A549 (cell line): ENCODE results near the gene OPRL1. TPM values are rescaled to one million over a fixed set of nuclear protein-coding genes. Genes with fewer than 3 reads are reported as not detected.

Experiments used
- ATAC-seq, 2 experiments: fragments of 200-7000 bp in 1 of 2; fragments of >200 bp in 1 of 2; cut with Nextera tagmentation in 1 of 2; cut with Tn5 transposase in 1 of 2; 3 replicates each; pipeline versions ENCODE4 v1.8.0 to v1.9.1; 2018 to 2020; ENCODE audit warnings: mild to moderate bottlenecking in 1 of 2, moderate library complexity in 1 of 2
- CTCF ChIA-PET: fragments of 300-600 bp; sonication (Branson Sonifier 250); formaldehyde crosslinking; extraction: SDS; loops from one replicate; lab custom pipeline; 2021; ENCODE audit warnings: antibody characterized with exemption, inconsistent platforms; lab: Yijun Ruan, JAX
- POLR2A ChIA-PET: fragments of 350-600 bp; formaldehyde crosslinking; extraction: SDS; loops from one replicate; lab custom pipeline; 2021; ENCODE audit warnings: antibody characterized with exemption, inconsistent platforms; lab: Yijun Ruan, JAX
- DNase-seq, 2 experiments: peaks; one replicate each; pipeline versions ENCODE4 v3.0.0 to v3.0.0-alpha.2; 2011 to 2016; ENCODE audit warnings: low read depth in 1 of 2, low spot score in 1 of 2
- FAIRE-seq: peaks from 2 replicates; lab custom pipeline; 2011; peaks lifted over from hg19 to GRCh38; lab: Jason Lieb, UNC
- H3K27ac ChIP-seq, 2 experiments: fragments of >200 bp; sonication (Bioruptor Twin); formaldehyde crosslinking; 3 replicates each; pipeline ENCODE4 v1.5.1; 2016 to 2017
- H3K4me1 ChIP-seq: fragments of >200 bp; sonication (Bioruptor Twin); formaldehyde crosslinking; 3 replicates; pipeline ENCODE4 v1.6.1; 2016
- H3K4me2 ChIP-seq: fragments of >200 bp; sonication (Bioruptor Twin); formaldehyde crosslinking; 3 replicates; pipeline ENCODE4 v1.6.1; 2016
- H3K4me3 ChIP-seq: fragments of >200 bp; sonication (Bioruptor Twin); formaldehyde crosslinking; 3 replicates; pipeline ENCODE4 v1.5.1; 2016
- H3K9me3 ChIP-seq: fragments of >200 bp; sonication (Bioruptor Twin); formaldehyde crosslinking; 3 replicates; pipeline ENCODE4 v1.6.1; 2016
- CBX2 ChIP-seq: fragments of 200-600 bp; sonication (generic); IDR thresholded peaks from 2 replicates; pipeline ENCODE4 v1.6.1; 2016; ENCODE audit warnings: low read depth, mild to moderate bottlenecking, borderline replicate concordance
- CBX8 ChIP-seq: fragments of 200-600 bp; sonication (generic); IDR thresholded peaks from 2 replicates; pipeline ENCODE4 v1.6.1; 2016
- CTCF ChIP-seq: fragments of >200 bp; sonication (Bioruptor Twin); formaldehyde crosslinking; IDR thresholded peaks from 3 replicates; pipeline ENCODE4 v1.5.1; 2016
- EP300 ChIP-seq, 2 experiments: fragments of >200 bp; sonication (Bioruptor Twin); formaldehyde crosslinking; IDR thresholded peaks; 2 replicates in 1 of 2; 3 replicates in 1 of 2; pipeline ENCODE4 v1.6.1; 2016 to 2017
- ESRRA ChIP-seq: fragments of 150-350 bp; IDR thresholded peaks from 2 replicates; pipeline ENCODE4 v1.6.1; 2014; ENCODE audit warnings: mild to moderate bottlenecking, low read length, borderline replicate concordance
- FOSL2 ChIP-seq, 2 experiments: fragments of 450-650 bp in 1 of 2; fragments of >200 bp in 1 of 2; sonication (Bioruptor Twin) in 1 of 2; formaldehyde crosslinking; IDR thresholded peaks; 2 replicates each; pipeline versions ENCODE4 v1.5.0 to v1.6.1; 2016 to 2020; ENCODE audit warnings: mild to moderate bottlenecking in 1 of 2, moderate library complexity in 1 of 2
- GATA3 ChIP-seq: IDR thresholded peaks from 2 replicates; pipeline ENCODE4 v1.6.1; 2012; ENCODE audit warnings: borderline replicate concordance
- HEYL ChIP-seq: fragments of 250-450 bp; sonication (Bioruptor Pico); IDR thresholded peaks from 2 replicates; pipeline ENCODE4 v1.8.0; 2021; ENCODE audit warnings: mild to moderate bottlenecking, moderate library complexity
- HOXB13 ChIP-seq: fragments of 250-450 bp; sonication (Bioruptor Pico); IDR thresholded peaks from 2 replicates; pipeline ENCODE4 v1.5.0; 2020; ENCODE audit warnings: low read depth, mild to moderate bottlenecking, moderate library complexity
- JUN ChIP-seq, 2 experiments: fragments of >200 bp; sonication (Bioruptor Twin); formaldehyde crosslinking; IDR thresholded peaks; 2 replicates in 1 of 2; 3 replicates in 1 of 2; pipeline ENCODE4 v1.6.1; 2016 to 2017
- KDM5A ChIP-seq: fragments of 200-600 bp; sonication (generic); IDR thresholded peaks from 2 replicates; pipeline ENCODE4 v1.6.1; 2016; ENCODE audit warnings: antibody characterized with exemption, mild to moderate bottlenecking
- MAZ ChIP-seq: fragments of 150-350 bp; IDR thresholded peaks from 2 replicates; pipeline ENCODE4 v1.6.1; 2014; ENCODE audit warnings: antibody characterized with exemption, low read depth, low read length, borderline replicate concordance
- MYC ChIP-seq: IDR thresholded peaks from 2 replicates; pipeline ENCODE4 v1.6.1; 2012; ENCODE audit warnings: mild to moderate bottlenecking, inconsistent platforms, low read length, improper control_type of control experiment, borderline replicate concordance
- NFE2L2 ChIP-seq: fragments of 150-350 bp; conservative IDR thresholded peaks from 2 replicates; pipeline ENCODE4 v1.6.1; 2014; ENCODE audit warnings: low read length
- NPAS2 ChIP-seq: fragments of 250-450 bp; sonication (Bioruptor Pico); IDR thresholded peaks from 2 replicates; pipeline ENCODE4 v1.8.0; 2022; ENCODE audit warnings: mild to moderate bottlenecking, moderate library complexity, borderline replicate concordance
- NR3C1 ChIP-seq: fragments of >200 bp; sonication (Bioruptor Twin); formaldehyde crosslinking; IDR thresholded peaks from 3 replicates; pipeline ENCODE4 v1.6.1; 2017
- RARB ChIP-seq: fragments of 250-450 bp; sonication (Bioruptor Pico); IDR thresholded peaks from 2 replicates; pipeline ENCODE4 v1.8.0; 2021; ENCODE audit warnings: mild to moderate bottlenecking, moderate library complexity
- RCOR1 ChIP-seq: fragments of 150-350 bp; IDR thresholded peaks from 2 replicates; pipeline ENCODE4 v1.6.1; 2014; ENCODE audit warnings: antibody characterized with exemption, low read length, low read depth
- SREBF2 ChIP-seq: fragments of 450-650 bp; IDR thresholded peaks from 2 replicates; pipeline ENCODE4 v1.6.1; 2014; ENCODE audit warnings: mild to moderate bottlenecking, moderate library complexity
- USF2 ChIP-seq: fragments of 450-650 bp; IDR thresholded peaks from 2 replicates; pipeline ENCODE4 v1.6.1; 2014; ENCODE audit warnings: antibody characterized with exemption
- ZC3H11A ChIP-seq: fragments of 450-650 bp; IDR thresholded peaks from 2 replicates; pipeline ENCODE4 v1.6.1; 2014; ENCODE audit warnings: antibody characterized with exemption, mild to moderate bottlenecking
- ZFP36 ChIP-seq: fragments of 450-650 bp; IDR thresholded peaks from 2 replicates; pipeline ENCODE4 v1.6.1; 2014; ENCODE audit warnings: borderline replicate concordance; ENCODE audit not compliant: partially characterized antibody
- WGBS: methylation state at CpG from one replicate; pipeline ENCODE4 v1.1.6; 2017; ENCODE audit errors: missing lambda C conversion rate; 5-methylcytosine and 5-hydroxymethylcytosine counted together
- polyA plus RNA-seq, 4 experiments: library from polyadenylated mRNA; depleted of rRNA in 3 of 4; stranded (reverse); fragments of >200 nt; fragmentation: RNase III in 1 of 4; extraction: RNeasy Plus Mini Kit Qiagen cat#74134 plus additional on column Dnase treatment in 1 of 4; gene quantifications; 2 replicates in 3 of 4; 3 replicates in 1 of 4; pipeline ENCODE4 v1.2.3, GENCODE V29; 2011 to 2017
- TF ChIP-seq, protein P1 (sequence below): fragments of >200 bp; sonication (Bioruptor Twin); formaldehyde crosslinking; IDR thresholded peaks from 3 replicates; pipeline ENCODE4 v1.6.1; 2016

The OPRL1 gene
- polyA plus RNA-seq, 2 of the 4 experiments (the other 2 are of a cell fraction), result 0.54 to 1.2 TPM

- WGBS, result 77% methylated on average over 18 of the region's 19 CpGs
- H3K4me3 ChIP-seq, result no peak overlapping the region
- ATAC-seq (no peak), FAIRE-seq (no peak), DNase-seq (no peak)
- H3K4me2 ChIP-seq, result no peak overlapping the region
- H3K9me3 ChIP-seq, result no peaks in the 10 kb centered on the region
- no peaks in the 10 kb centered on the region for H3K4me1 ChIP-seq
- no peak overlapping the region for H3K27ac ChIP-seq
- POLR2A ChIA-PET, result no interaction called here
- no peak for TF ChIP-seq HEYL (CRISPR knock-in tag)
- no peak for TF ChIP-seq ZFP36
- no peak for TF ChIP-seq GATA3
- no peak for TF ChIP-seq NFE2L2
- TF ChIP-seq MYC, result no peak
- no peak for TF ChIP-seq FOSL2 (IDR thresholded peaks at IDR 0.05)
- TF ChIP-seq FOSL2 (CRISPR knock-in tag; IDR thresholded peaks at IDR 0.05), result no peak
- TF ChIP-seq JUN (IDR thresholded peaks at IDR 0.05), result no peak
- TF ChIP-seq CBX2, result no peak
- no peak for TF ChIP-seq ESRRA
- no peak for TF ChIP-seq RCOR1
- TF ChIP-seq KDM5A, result no peak
- TF ChIP-seq RARB, result no peak
- CTCF ChIA-PET, result interaction anchor here (0.8 to 7.6 kb wide), 5 partner anchors 9 to 53 kb away, joined by 3 to 63 read pairs (median 6); partner anchors contain the start of gene LKAAEAR1
Observed at GRCh38 chr20:64111841-64112641, 32.2 kb downstream of the OPRL1 start.

GRCh38 chr20:64112691-64113443 lies 33.0 kb downstream of the OPRL1 start:
- Histone ChIP-seq H3K27ac (no peak overlapping the region), H3K4me1 (no peaks in the 10 kb centered on the region), H3K4me2 (no peak overlapping the region), H3K4me3 (no peak overlapping the region), H3K9me3 (no peaks in the 10 kb centered on the region)
- WGBS, result 69% methylated on average over 13 of the region's 18 CpGs
- CTCF ChIA-PET, result interaction anchor here (0.9 to 7.6 kb wide), 4 partner anchors 8 to 29 kb away, joined by 3 to 63 read pairs (median 38); partner anchors contain the start of gene LKAAEAR1
- no peak for FAIRE-seq
- no peak for ATAC-seq
- DNase-seq, result no peak
- POLR2A ChIA-PET, result no interaction called here
- peak; percentile 68 for TF ChIP-seq ZFP36
- no peak for TF ChIP-seq NR3C1

GRCh38 chr20:64113444-64113775 lies 33.5 kb downstream of the OPRL1 start:
- WGBS, result 56% methylated on average over 6 of the region's 6 CpGs
- H3K27ac ChIP-seq, result no peak overlapping the region
- CTCF ChIA-PET, result interaction anchor here (4.9 to 7.6 kb wide), 2 partner anchors 12 to 29 kb away, joined by 18 to 58 read pairs; partner anchors contain the start of gene LKAAEAR1
- no peak for DNase-seq
- POLR2A ChIA-PET, result no interaction called here
- no peak overlapping the region for H3K4me3 ChIP-seq
- no peaks in the 10 kb centered on the region for H3K4me1 ChIP-seq
- TF ChIP-seq CBX8 (no peak), ESRRA (no peak), EP300 (IDR thresholded peaks at IDR 0.05) (no peak), ZC3H11A (no peak), CTCF (no peak), HOXB13 (no peak), MYC (no peak), SREBF2 (no peak), NR3C1 (no peak), NPAS2 (no peak), FOSL2 (IDR thresholded peaks at IDR 0.05) (no peak), FOSL2 (CRISPR knock-in tag; IDR thresholded peaks at IDR 0.05) (no peak), MAZ (no peak), USF2 (no peak)
- TF ChIP-seq, protein P1, sequence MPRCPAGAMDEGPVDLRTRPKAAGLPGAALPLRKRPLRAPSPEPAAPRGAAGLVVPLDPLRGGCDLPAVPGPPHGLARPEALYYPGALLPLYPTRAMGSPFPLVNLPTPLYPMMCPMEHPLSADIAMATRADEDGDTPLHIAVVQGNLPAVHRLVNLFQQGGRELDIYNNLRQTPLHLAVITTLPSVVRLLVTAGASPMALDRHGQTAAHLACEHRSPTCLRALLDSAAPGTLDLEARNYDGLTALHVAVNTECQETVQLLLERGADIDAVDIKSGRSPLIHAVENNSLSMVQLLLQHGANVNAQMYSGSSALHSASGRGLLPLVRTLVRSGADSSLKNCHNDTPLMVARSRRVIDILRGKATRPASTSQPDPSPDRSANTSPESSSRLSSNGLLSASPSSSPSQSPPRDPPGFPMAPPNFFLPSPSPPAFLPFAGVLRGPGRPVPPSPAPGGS, result no peak
- H3K9me3 ChIP-seq, result no peaks in the 10 kb centered on the region
- no peak overlapping the region for H3K4me2 ChIP-seq
- no peak for ATAC-seq
- no peak for FAIRE-seq
